Uterus (tissue), 4 donors: ENCODE data around the gene CCDC57. TPM values are rescaled to one million over a fixed set of nuclear protein-coding genes. Genes with fewer than 3 reads are reported as not detected.

Experiments used
- DNase-seq, 2 donors: peaks; one replicate each; pipeline ENCODE4 v3.0.0-alpha.2; 2019 to 2020
- H3K27ac ChIP-seq, 2 donors: fragments of 200-600 bp; sonication (generic); 1 replicate in 1 of 2; 2 replicates in 1 of 2; pipeline ENCODE4 v1.5.1; 2016 to 2018
- H3K27me3 ChIP-seq, 2 donors: fragments of 200-600 bp; sonication (generic); one replicate each; pipeline ENCODE4 v1.5.1; 2018 to 2019; ENCODE audit warnings: control low read depth in 1 of 2
- H3K36me3 ChIP-seq, 2 donors: fragments of 200-600 bp; sonication (generic); one replicate each; pipeline ENCODE4 v1.5.1; 2019; ENCODE audit warnings: control low read depth in 1 of 2
- H3K4me1 ChIP-seq, 2 donors: fragments of 200-600 bp; sonication (generic); one replicate each; pipeline ENCODE4 v1.5.1; 2018 to 2019; ENCODE audit warnings: control low read depth in 1 of 2
- H3K4me3 ChIP-seq, 2 donors: fragments of 200-600 bp; sonication (generic); 1 replicate in 1 of 2; 2 replicates in 1 of 2; pipeline ENCODE4 v1.5.1; 2018 to 2019; ENCODE audit warnings: mild to moderate bottlenecking in 1 of 2
- H3K9me3 ChIP-seq, 2 donors: fragments of 200-600 bp; sonication (generic); one replicate each; pipeline ENCODE4 v1.5.1; 2019; ENCODE audit warnings: control low read depth in 1 of 2
- CTCF ChIP-seq, 4 experiments: fragments of 200-600 bp in 2 of 4; fragments of 450-650 bp in 2 of 4; sonication (generic) in 2 of 4; IDR thresholded peaks; one replicate each; pipeline ENCODE4 v1.5.1; 2016 to 2019; ENCODE audit warnings: antibody characterized with exemption in 4 of 4, mild to moderate bottlenecking in 2 of 4, moderate library complexity in 1 of 4
- POLR2A ChIP-seq, 2 donors: fragments of 450-650 bp; IDR thresholded peaks; one replicate each; pipeline ENCODE4 v1.6.1; 2016; ENCODE audit warnings: antibody characterized with exemption in 2 of 2, mild to moderate bottlenecking in 1 of 2, moderate library complexity in 1 of 2
- intact Hi-C: fragments of 100-400 bp; cut with DNase I; formaldehyde crosslinking; loops from one replicate; pipeline ENCODE4 v1.15.1; 2023; ENCODE audit warnings: low total_unique reads
- total RNA-seq, 4 donors: library from RNA; depleted of rRNA in 3 of 4; stranded (reverse); fragments of >200 nt in 3 of 4; gene quantifications; one replicate each; pipeline versions ENCODE4 v1.1.0 to v1.2.4, GENCODE V29; 2014 to 2023
- donor health status: DM: yes; HTN: yes; CAD: no.

CCDC57 gene
- total RNA-seq, 4 donors from 2014 or later, result 4.4 to 88.2 (median 17.6) TPM

GRCh38 chr17:82110298-82110697 lies 102.3 kb downstream of the CCDC57 start:
- no peak for TF ChIP-seq POLR2A (IDR thresholded peaks at IDR 0.05)
- no peak for TF ChIP-seq CTCF (IDR thresholded peaks at IDR 0.05)
- Histone ChIP-seq H3K27me3 (no peaks in the 10 kb centered on the region), H3K27ac (no peak overlapping the region), H3K4me3 (no peak overlapping the region), H3K4me1 (peaks cover 0 to 4% of the 10 kb centered on the region in 2 donors), H3K36me3 (no peaks in the 10 kb centered on the region), H3K9me3 (no peaks in the 10 kb centered on the region)
- intact Hi-C loops, result no loop called here
- DNase-seq, result no peak

GRCh38 chr17:82108961-82109475 lies 103.6 kb downstream of the CCDC57 start:
- H3K27ac ChIP-seq, result no peak overlapping the region
- DNase-seq, result no peak
- intact Hi-C loops, result no loop called here
- no peak for TF ChIP-seq CTCF (IDR thresholded peaks at IDR 0.05)
- TF ChIP-seq POLR2A (IDR thresholded peaks at IDR 0.05), result no peak
- H3K36me3 ChIP-seq, result no peaks in the 10 kb centered on the region
- peaks cover 0 to 6% of the 10 kb centered on the region in 2 donors for H3K4me1 ChIP-seq
- no peaks in the 10 kb centered on the region for H3K9me3 ChIP-seq
- no peak overlapping the region for H3K4me3 ChIP-seq
- no peaks in the 10 kb centered on the region for H3K27me3 ChIP-seq

- Histone ChIP-seq H3K27ac (no peak overlapping the region), H3K9me3 (no peaks in the 10 kb centered on the region), H3K27me3 (no peaks in the 10 kb centered on the region), H3K4me1 (peaks cover 0 to 11% of the 10 kb centered on the region in 2 donors), H3K4me3 (no peak overlapping the region), H3K36me3 (no peaks in the 10 kb centered on the region)
- intact Hi-C loops, result no loop called here
- TF ChIP-seq CTCF (IDR thresholded peaks at IDR 0.05) (no peak), POLR2A (IDR thresholded peaks at IDR 0.05) (no peak)
- DNase-seq, result no peak
These were observed 104.1 kb downstream of the CCDC57 start for GRCh38 chr17:82108496-82108945.

- DNase-seq, result peak in 1 of 2 donors; percentile 23
- Histone ChIP-seq H3K9me3 (no peaks in the 10 kb centered on the region), H3K36me3 (no peaks in the 10 kb centered on the region), H3K4me1 (peaks cover 0 to 13% of the 10 kb centered on the region in 2 donors), H3K4me3 (no peak overlapping the region), H3K27me3 (no peaks in the 10 kb centered on the region), H3K27ac (no peak overlapping the region)
- intact Hi-C loops, result no loop called here
- TF ChIP-seq CTCF (IDR thresholded peaks at IDR 0.05) (no peak), POLR2A (IDR thresholded peaks at IDR 0.05) (no peak)
These were observed 104.6 kb downstream of the CCDC57 start for GRCh38 chr17:82108038-82108437.

- Histone ChIP-seq H3K4me1 (peaks cover 0 to 13% of the 10 kb centered on the region in 2 donors), H3K27ac (no peak overlapping the region), H3K36me3 (no peaks in the 10 kb centered on the region), H3K27me3 (no peaks in the 10 kb centered on the region), H3K4me3 (no peak overlapping the region), H3K9me3 (no peaks in the 10 kb centered on the region)
- intact Hi-C loops, result no loop called here
- DNase-seq, result peak; percentile 16 to 18
- no peak for TF ChIP-seq CTCF (IDR thresholded peaks at IDR 0.05)
- TF ChIP-seq POLR2A (IDR thresholded peaks at IDR 0.05), result no peak
These were observed 105.2 kb downstream of the CCDC57 start for GRCh38 chr17:82107341-82107860.
